ENCODE results near the gene CLPSL2.

Gene CLPSL2

GRCh38 chr6:35810971-35811698 is 34.7 kb downstream of the CLPSL2 start:
- Histone ChIP-seq H3K9ac (ENCODE audit: low read length) (no peak overlapping the region), H2BK120ac (ENCODE audit: insufficient read depth, low read length, poor library complexity) (no peak overlapping the region), H3K23ac (ENCODE audit: low read length) (no peak overlapping the region), H3K27me3 (ENCODE audit: insufficient read depth, low read length) (no peaks in the 10 kb centered on the region), H3K18ac (ENCODE audit: low read length) (no peak overlapping the region), H3K4me2 (ENCODE audit: low read length) (no peak overlapping the region), H3K79me1 (ENCODE audit: low read length) (no peaks in the 10 kb centered on the region), H3K4me3 (ENCODE audit: low read depth, low read length) (no peak overlapping the region), H4K8ac (ENCODE audit: low read depth, low read length) (no peak overlapping the region), H3K9me3 (ENCODE audit: insufficient read depth, low read depth, low read length) (no peaks in the 10 kb centered on the region), H3K27ac (ENCODE audit: low read depth, low read length) (no peak overlapping the region), H3K14ac (ENCODE audit: low read length) (no peak overlapping the region), H2BK5ac (ENCODE audit: low read depth, low read length, poor library complexity) (no peak overlapping the region), H4K12ac (ENCODE audit: low read depth, low read length) (no peak overlapping the region), H3K79me2 (ENCODE audit: control insufficient read depth, insufficient read depth, low read length, poor library complexity) (no peaks in the 10 kb centered on the region), H2AFZ (ENCODE audit: insufficient read depth, low read length, poor library complexity) (no peak overlapping the region), H2BK12ac (ENCODE audit: low read length) (no peak overlapping the region), H3K36me3 (ENCODE audit: control insufficient read depth in 1 of 2, insufficient read depth in 2 of 2, low read length in 2 of 2) (no peaks in the 10 kb centered on the region), H4K91ac (ENCODE audit: low read depth, low read length) (no peak overlapping the region), H3K4me1 (ENCODE audit: control insufficient read depth in 1 of 2, insufficient read depth in 2 of 2, low read length in 2 of 2) (no peaks in the 10 kb centered on the region), H2AK5ac (ENCODE audit: low read length) (no peak overlapping the region), H3K4ac (ENCODE audit: low read depth, low read length) (no peak overlapping the region)
- WGBS (ENCODE audit: extremely low coverage, insufficient coverage, insufficient read length) = no CpG with 5 or more reads among the region's 14 CpGs
- peak in 1 of 2 donors; percentile 21 for DNase-seq

GRCh38 chr6:35811699-35811995 is 35.2 kb downstream of the CLPSL2 start:
- Histone ChIP-seq H3K4me3 (ENCODE audit: low read depth, low read length) (no peak overlapping the region), H4K8ac (ENCODE audit: low read depth, low read length) (no peak overlapping the region), H2BK5ac (ENCODE audit: low read depth, low read length, poor library complexity) (no peak overlapping the region), H3K23ac (ENCODE audit: low read length) (no peak overlapping the region), H3K79me1 (ENCODE audit: low read length) (no peaks in the 10 kb centered on the region), H3K14ac (ENCODE audit: low read length) (no peak overlapping the region), H3K27ac (ENCODE audit: low read depth, low read length) (no peak overlapping the region), H3K4me2 (ENCODE audit: low read length) (no peak overlapping the region), H3K18ac (ENCODE audit: low read length) (no peak overlapping the region), H3K79me2 (ENCODE audit: control insufficient read depth, insufficient read depth, low read length, poor library complexity) (no peaks in the 10 kb centered on the region), H3K4ac (ENCODE audit: low read depth, low read length) (no peak overlapping the region), H3K9me3 (ENCODE audit: insufficient read depth, low read depth, low read length) (no peaks in the 10 kb centered on the region), H3K27me3 (ENCODE audit: insufficient read depth, low read length) (no peaks in the 10 kb centered on the region), H3K9ac (ENCODE audit: low read length) (no peak overlapping the region), H2AFZ (ENCODE audit: insufficient read depth, low read length, poor library complexity) (no peak overlapping the region), H2AK5ac (ENCODE audit: low read length) (no peak overlapping the region), H3K36me3 (ENCODE audit: control insufficient read depth in 1 of 2, insufficient read depth in 2 of 2, low read length in 2 of 2) (no peaks in the 10 kb centered on the region), H2BK120ac (ENCODE audit: insufficient read depth, low read length, poor library complexity) (no peak overlapping the region), H4K12ac (ENCODE audit: low read depth, low read length) (no peak overlapping the region), H4K91ac (ENCODE audit: low read depth, low read length) (no peak overlapping the region), H3K4me1 (ENCODE audit: control insufficient read depth in 1 of 2, insufficient read depth in 2 of 2, low read length in 2 of 2) (no peaks in the 10 kb centered on the region), H2BK12ac (ENCODE audit: low read length) (no peak overlapping the region)
- no CpG with 5 or more reads among the region's 6 CpGs for WGBS (ENCODE audit: extremely low coverage, insufficient coverage, insufficient read length)
- DNase-seq = no peak

- no peak overlapping the region for H2BK12ac ChIP-seq (ENCODE audit: low read length)
- H3K23ac ChIP-seq (ENCODE audit: low read length) = no peak overlapping the region
- no peak overlapping the region for H2BK5ac ChIP-seq (ENCODE audit: low read depth, low read length, poor library complexity)
- no peak overlapping the region for H3K27ac ChIP-seq (ENCODE audit: low read depth, low read length)
- no peak overlapping the region for H4K12ac ChIP-seq (ENCODE audit: low read depth, low read length)
- no peak overlapping the region for H2BK120ac ChIP-seq (ENCODE audit: insufficient read depth, low read length, poor library complexity)
- no peak overlapping the region for H3K14ac ChIP-seq (ENCODE audit: low read length)
- no peak overlapping the region for H3K4me3 ChIP-seq (ENCODE audit: low read depth, low read length)
- no peak overlapping the region for H4K8ac ChIP-seq (ENCODE audit: low read depth, low read length)
- H3K18ac ChIP-seq (ENCODE audit: low read length) = no peak overlapping the region
- H3K4me2 ChIP-seq (ENCODE audit: low read length) = no peak overlapping the region
- H3K4ac ChIP-seq (ENCODE audit: low read depth, low read length) = no peak overlapping the region
- no peaks in the 10 kb centered on the region for H3K36me3 ChIP-seq (ENCODE audit: control insufficient read depth in 1 of 2, insufficient read depth in 2 of 2, low read length in 2 of 2)
- H2AK5ac ChIP-seq (ENCODE audit: low read length) = no peak overlapping the region
- no peak overlapping the region for H3K9ac ChIP-seq (ENCODE audit: low read length)
- H3K27me3 ChIP-seq (ENCODE audit: insufficient read depth, low read length) = no peaks in the 10 kb centered on the region
- no peak overlapping the region for H4K91ac ChIP-seq (ENCODE audit: low read depth, low read length)
- no peaks in the 10 kb centered on the region for H3K4me1 ChIP-seq (ENCODE audit: control insufficient read depth in 1 of 2, insufficient read depth in 2 of 2, low read length in 2 of 2)
- no peaks in the 10 kb centered on the region for H3K79me1 ChIP-seq (ENCODE audit: low read length)
- H2AFZ ChIP-seq (ENCODE audit: insufficient read depth, low read length, poor library complexity) = no peak overlapping the region
- no peaks in the 10 kb centered on the region for H3K9me3 ChIP-seq (ENCODE audit: insufficient read depth, low read depth, low read length)
- no peak for DNase-seq
- H3K79me2 ChIP-seq (ENCODE audit: control insufficient read depth, insufficient read depth, low read length, poor library complexity) = no peaks in the 10 kb centered on the region
Measured at GRCh38 chr6:35817515-35817914, 41.1 kb downstream of the CLPSL2 start.

- Histone ChIP-seq H2BK12ac (ENCODE audit: low read length) (no peak overlapping the region), H3K9ac (ENCODE audit: low read length) (no peak overlapping the region), H2AK5ac (ENCODE audit: low read length) (no peak overlapping the region), H4K91ac (ENCODE audit: low read depth, low read length) (no peak overlapping the region), H3K79me2 (ENCODE audit: control insufficient read depth, insufficient read depth, low read length, poor library complexity) (no peaks in the 10 kb centered on the region), H3K36me3 (ENCODE audit: control insufficient read depth in 1 of 2, insufficient read depth in 2 of 2, low read length in 2 of 2) (no peaks in the 10 kb centered on the region), H3K4me1 (ENCODE audit: control insufficient read depth in 1 of 2, insufficient read depth in 2 of 2, low read length in 2 of 2) (no peaks in the 10 kb centered on the region), H3K4me3 (ENCODE audit: low read depth, low read length) (no peak overlapping the region), H2AFZ (ENCODE audit: insufficient read depth, low read length, poor library complexity) (no peak overlapping the region), H3K79me1 (ENCODE audit: low read length) (no peaks in the 10 kb centered on the region), H4K12ac (ENCODE audit: low read depth, low read length) (no peak overlapping the region), H3K18ac (ENCODE audit: low read length) (no peak overlapping the region), H3K27me3 (ENCODE audit: insufficient read depth, low read length) (no peaks in the 10 kb centered on the region), H2BK5ac (ENCODE audit: low read depth, low read length, poor library complexity) (no peak overlapping the region), H4K8ac (ENCODE audit: low read depth, low read length) (no peak overlapping the region), H2BK120ac (ENCODE audit: insufficient read depth, low read length, poor library complexity) (no peak overlapping the region), H3K14ac (ENCODE audit: low read length) (no peak overlapping the region), H3K4me2 (ENCODE audit: low read length) (no peak overlapping the region), H3K4ac (ENCODE audit: low read depth, low read length) (no peak overlapping the region), H3K27ac (ENCODE audit: low read depth, low read length) (no peak overlapping the region), H3K23ac (ENCODE audit: low read length) (no peak overlapping the region), H3K9me3 (ENCODE audit: insufficient read depth, low read depth, low read length) (no peaks in the 10 kb centered on the region)
- no CpG with 5 or more reads among the region's 2 CpGs for WGBS (ENCODE audit: extremely low coverage, insufficient coverage, insufficient read length)
- DNase-seq = no peak
Measured at GRCh38 chr6:35823601-35824000, 47.2 kb downstream of the CLPSL2 start.

All from trophoblast cell (in vitro differentiated cells and primary cell).